Measurements from ENCODE around the gene CEPT1. TPM values are rescaled to one million over a fixed set of nuclear protein-coding genes. Genes with fewer than 3 reads are reported as not detected.
A peak's percentile ranks its signal among the peaks of the same experiment; 100 is the strongest.

The CEPT1 gene
- total RNA-seq, 2 experiments from 2014 or later, result 36.0 to 38.6 TPM

GRCh38 chr1:111140680-111140967, 601 bp downstream of the CEPT1 start:
- H3K36me3 Mint-ChIP-seq (ENCODE audit: low read depth), result peaks cover 21% of the 10 kb centered on the region
- peak overlapping the region; percentile 100 for H3K27ac Mint-ChIP-seq
- peaks cover 48% of the 10 kb centered on the region for H3K4me1 Mint-ChIP-seq (ENCODE audit: low read depth)
- no peak for ATAC-seq
- no peak for TF ChIP-seq CTCF (IDR thresholded peaks at IDR 0.05)
- peak overlapping the region; percentile 99 for H3K4me3 Mint-ChIP-seq
- intact Hi-C loops (cut with micrococcal nuclease), result no loop called here
- DNase-seq, result no peak
- H3K27me3 Mint-ChIP-seq, result no peaks in the 10 kb centered on the region
- POLR2A ChIA-PET, result interaction anchor here (1.0 to 2.3 kb wide), 2 partner anchors 75 to 206 kb away, joined by 3 to 18 read pairs; no protein-coding TSS in a partner anchor
- H3K9me3 Mint-ChIP-seq, result no peaks in the 10 kb centered on the region
- CTCF ChIA-PET, result interaction anchor here (1.2 to 1.7 kb wide), 2 partner anchors 81 to 110 kb away, joined by 3 to 6 read pairs; no protein-coding TSS in a partner anchor

- Mint-ChIP-seq H3K27ac (peak overlapping the region; percentile 100), H3K4me1 (ENCODE audit: low read depth) (peaks cover 56% of the 10 kb centered on the region), H3K9me3 (no peaks in the 10 kb centered on the region), H3K36me3 (ENCODE audit: low read depth) (peaks cover 21% of the 10 kb centered on the region), H3K27me3 (no peaks in the 10 kb centered on the region), H3K4me3 (peak overlapping the region; percentile 99)
- no peak for DNase-seq
- no peak for ATAC-seq
- POLR2A ChIA-PET, result interaction anchor here (0.8 to 2.3 kb wide), 4 partner anchors 20 to 258 kb away, joined by 3 to 18 read pairs (median 4); no protein-coding TSS in a partner anchor
- CTCF ChIA-PET, result interaction anchor here (0.5 to 2.6 kb wide), 4 partner anchors 14 to 79 kb away, joined by 3 to 8 read pairs (median 4); no protein-coding TSS in a partner anchor
- TF ChIP-seq CTCF (IDR thresholded peaks at IDR 0.05), result no peak
- intact Hi-C loops (cut with micrococcal nuclease), result no loop called here
Observed at GRCh38 chr1:111141245-111142220, 1.5 kb downstream of the CEPT1 start.

- H3K9me3 Mint-ChIP-seq, result no peaks in the 10 kb centered on the region
- H3K36me3 Mint-ChIP-seq (ENCODE audit: low read depth), result peaks cover 20% of the 10 kb centered on the region
- no peak for DNase-seq
- no peak for TF ChIP-seq CTCF (IDR thresholded peaks at IDR 0.05)
- H3K4me3 Mint-ChIP-seq, result peak overlapping the region; percentile 30
- no peak overlapping the region for H3K27ac Mint-ChIP-seq
- CTCF ChIA-PET, result interaction anchor here (1.1 to 2.6 kb wide), 4 partner anchors 15 to 112 kb away, joined by 3 to 8 read pairs (median 5); no protein-coding TSS in a partner anchor
- POLR2A ChIA-PET, result interaction anchor here (1.1 to 2.0 kb wide), 3 partner anchors 19 to 73 kb away, joined by 4 to 5 read pairs (median 5); no protein-coding TSS in a partner anchor
- no peaks in the 10 kb centered on the region for H3K27me3 Mint-ChIP-seq
- no peak for ATAC-seq
- intact Hi-C loops (cut with micrococcal nuclease), result no loop called here
- H3K4me1 Mint-ChIP-seq (ENCODE audit: low read depth), result peaks cover 63% of the 10 kb centered on the region
Observed at GRCh38 chr1:111142356-111142975, 2.4 kb downstream of the CEPT1 start.

- peaks cover 37% of the 10 kb centered on the region for H3K36me3 Mint-ChIP-seq (ENCODE audit: low read depth)
- peak overlapping the region; percentile 77 for H3K27ac Mint-ChIP-seq
- DNase-seq (no peak), ATAC-seq (no peak)
- ChIA-PET CTCF (interaction anchor here (1.0 kb wide), 2 partner anchors 78 to 624 kb away, joined by 3 read pairs; no protein-coding TSS in a partner anchor), POLR2A (no interaction called here)
- H3K4me3 Mint-ChIP-seq, result no peak overlapping the region
- TF ChIP-seq CTCF (IDR thresholded peaks at IDR 0.05), result no peak
- no peaks in the 10 kb centered on the region for H3K9me3 Mint-ChIP-seq
- H3K27me3 Mint-ChIP-seq, result no peaks in the 10 kb centered on the region
- H3K4me1 Mint-ChIP-seq (ENCODE audit: low read depth), result peaks cover 74% of the 10 kb centered on the region
- intact Hi-C loops (cut with micrococcal nuclease), result loop anchor here (5.0 kb wide), 1 partner anchor 52 kb away; no protein-coding TSS in a partner anchor
Observed at GRCh38 chr1:111145542-111145941, 5.5 kb downstream of the CEPT1 start.
